HG03378 (cell line): ENCODE data around the gene FAM3D.

ENCODE experiments used
- ATAC-seq: cut with Tn5 transposase; IDR thresholded peaks from one replicate; pipeline ENCODE4 v1.9.1; 2021; ENCODE audit warnings: mild to moderate bottlenecking, moderate library complexity; ENCODE audit not compliant: unreplicated experiment

The FAM3D gene

DNA sequence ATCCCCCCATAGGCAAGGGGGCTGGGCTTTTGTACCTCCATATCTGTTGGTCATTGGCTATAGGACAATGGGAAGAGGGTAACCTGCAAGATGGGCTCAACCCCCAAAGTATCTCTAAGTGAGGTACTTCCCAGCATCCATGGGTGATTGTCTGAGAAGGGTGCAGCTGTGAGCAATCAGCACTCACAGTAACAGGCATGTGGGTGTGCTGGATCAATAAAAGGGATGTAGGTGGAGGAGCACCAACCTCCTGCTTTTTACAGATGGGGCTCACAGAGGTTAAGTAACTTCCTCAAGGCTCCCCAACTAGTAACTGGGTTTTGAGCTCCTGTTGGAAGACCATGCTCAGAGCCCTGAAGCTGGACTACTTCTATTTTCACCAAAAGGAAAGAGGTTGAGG is 63.0 kb downstream of the FAM3D start:
- no peak for ATAC-seq

DNA sequence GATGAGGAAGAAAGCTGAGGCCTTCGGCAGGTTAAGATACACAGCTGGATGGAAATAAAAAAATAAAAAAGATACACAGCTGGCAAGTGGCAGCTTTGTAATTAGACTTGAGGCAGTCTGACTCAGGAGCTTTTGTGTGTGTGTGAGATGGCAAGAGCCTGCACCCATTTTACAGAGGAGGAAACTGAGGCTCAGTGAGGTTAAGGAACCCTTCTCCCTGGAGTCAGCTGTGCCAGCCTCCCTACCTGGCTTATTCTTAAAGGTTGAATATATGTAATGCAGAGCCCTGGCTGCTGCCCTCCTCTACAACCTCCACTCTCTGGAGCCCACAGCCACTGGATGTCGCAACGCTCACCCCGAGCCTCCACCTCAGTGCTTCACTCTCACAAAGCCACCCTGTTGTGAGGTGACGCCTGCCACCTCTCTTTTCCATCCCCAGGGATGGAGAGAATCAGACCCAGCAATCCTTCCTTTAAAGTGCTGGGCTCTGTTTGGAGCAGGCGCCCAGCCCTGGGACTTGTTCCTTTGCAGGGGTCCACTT is 68.7 kb downstream of the FAM3D start:
- no peak for ATAC-seq

DNA sequence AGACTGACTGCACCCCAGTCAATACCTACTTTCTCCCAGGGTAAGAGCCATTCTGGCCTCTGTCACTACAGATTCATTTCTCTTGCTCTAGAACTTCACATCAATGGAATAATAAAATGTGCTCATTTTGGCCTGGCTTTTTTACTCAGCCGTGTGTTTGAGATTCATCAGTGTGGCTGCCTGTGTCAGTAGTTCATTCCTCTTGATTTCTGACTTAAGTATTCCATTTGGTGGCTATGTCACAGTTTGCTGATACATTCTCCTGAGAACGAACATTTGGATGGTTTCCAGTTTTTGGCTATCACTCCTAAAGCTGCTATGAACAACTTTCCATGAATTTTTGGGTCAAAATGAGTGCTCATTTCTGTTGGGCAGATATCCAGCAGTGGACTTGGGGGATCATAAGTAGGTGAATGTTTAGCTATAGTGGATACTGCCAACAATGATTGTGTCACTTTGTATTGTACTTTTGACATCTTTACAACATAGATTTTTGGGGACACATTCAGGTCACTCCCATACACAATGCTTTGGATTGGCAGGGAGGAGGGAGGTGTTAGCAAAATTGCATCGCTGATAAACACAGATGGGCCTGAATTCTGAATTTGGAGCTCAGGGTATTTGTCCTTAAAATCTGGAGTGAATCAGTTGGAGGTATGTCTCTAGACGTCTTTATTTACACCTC is 69.6 kb downstream of the FAM3D start:
- no peak for ATAC-seq

DNA sequence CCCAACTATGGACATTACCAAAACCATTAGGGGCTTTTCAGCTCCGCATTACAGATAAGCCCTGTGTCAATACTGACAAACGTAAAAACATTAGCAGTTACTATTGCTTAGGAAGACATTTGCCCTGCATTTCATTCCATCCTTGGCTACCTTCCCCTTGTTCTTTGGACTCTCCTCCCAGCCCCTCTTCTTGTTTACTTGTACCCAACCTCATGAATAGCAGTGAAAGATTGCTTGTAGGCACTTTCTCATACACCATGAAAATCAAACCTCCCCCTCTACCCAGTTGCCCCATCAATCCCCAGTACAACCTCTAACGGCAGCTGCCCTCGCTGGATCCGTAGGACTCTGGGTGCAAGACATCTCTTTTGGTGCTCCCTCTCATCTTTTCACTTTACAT is 72.5 kb downstream of the FAM3D start:
- ATAC-seq, result no peak

DNA sequence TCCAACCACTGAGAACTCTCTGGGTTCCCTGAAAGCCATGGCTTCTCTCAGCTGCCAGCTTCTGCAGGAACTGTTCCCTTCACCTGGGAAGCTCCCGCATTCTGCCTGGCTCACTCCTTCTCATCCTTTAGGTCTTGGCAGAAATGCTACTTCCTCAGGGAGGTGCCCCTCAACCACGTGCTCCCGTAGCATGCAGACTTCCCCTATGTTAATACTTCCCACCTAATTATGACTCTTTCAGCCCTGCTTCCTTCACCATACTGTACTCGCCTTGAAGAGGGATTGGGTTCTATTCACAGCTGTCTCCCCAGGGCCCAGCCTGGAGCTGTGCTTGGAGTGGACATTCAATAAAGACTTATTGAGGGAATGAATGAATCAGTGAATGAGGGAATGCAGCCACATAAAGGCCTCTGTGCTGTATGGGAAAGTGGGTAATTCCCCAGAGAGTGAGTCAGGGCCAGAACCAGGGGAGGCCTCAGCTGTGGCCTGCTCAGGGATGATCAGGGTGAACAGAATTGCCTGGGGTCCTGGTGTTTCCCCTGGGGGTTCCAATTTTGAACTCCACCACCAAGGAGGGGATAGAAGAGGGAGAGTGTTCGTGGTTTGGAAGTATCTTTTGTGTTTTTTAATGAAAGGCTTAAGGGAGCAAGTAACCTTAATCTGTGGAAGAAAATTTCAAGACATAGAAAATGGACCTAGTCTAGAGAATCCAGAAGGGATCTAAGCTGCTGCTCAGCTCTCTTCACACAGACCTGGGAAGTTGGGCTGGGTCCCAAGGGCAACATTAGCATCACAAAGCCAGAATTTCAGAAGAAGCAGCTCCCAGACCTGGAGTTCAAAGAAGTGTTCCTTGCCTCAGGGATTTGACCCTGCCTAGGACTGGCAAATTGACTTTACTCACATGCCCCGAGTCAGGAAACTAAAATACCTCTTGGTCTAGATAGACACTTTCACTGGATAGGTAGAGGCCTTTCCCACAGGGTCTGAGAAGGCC is 74.8 kb downstream of the FAM3D start:
- ATAC-seq, result no peak

DNA sequence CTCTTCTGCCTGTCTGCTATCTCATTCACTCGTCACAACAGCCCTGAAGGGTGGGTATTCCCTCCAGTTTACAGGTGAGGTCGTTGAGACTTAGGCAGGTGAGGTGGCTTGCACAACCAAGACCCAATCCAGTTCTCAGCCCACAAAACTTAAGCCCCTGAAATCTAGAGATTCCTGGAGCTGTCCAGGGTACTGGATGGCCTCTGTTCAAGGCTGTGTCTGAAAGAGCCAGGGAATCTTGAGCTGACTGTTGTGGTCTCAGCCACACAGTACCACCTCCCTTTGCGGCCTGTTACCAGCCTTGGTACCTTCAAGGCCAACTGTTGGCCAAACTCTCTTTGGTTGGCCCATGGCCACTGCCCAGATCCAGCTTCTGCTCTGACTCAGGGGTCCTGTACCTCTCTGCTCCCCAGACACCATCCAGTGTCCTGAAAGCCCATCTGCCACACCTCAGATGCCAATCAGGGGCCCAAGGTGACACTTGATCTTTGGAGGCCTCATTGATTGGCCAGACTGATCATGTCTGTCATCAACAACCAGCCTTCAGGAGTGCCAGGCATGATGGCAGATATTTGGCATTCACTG is 78.5 kb downstream of the FAM3D start:
- ATAC-seq, result no peak

DNA sequence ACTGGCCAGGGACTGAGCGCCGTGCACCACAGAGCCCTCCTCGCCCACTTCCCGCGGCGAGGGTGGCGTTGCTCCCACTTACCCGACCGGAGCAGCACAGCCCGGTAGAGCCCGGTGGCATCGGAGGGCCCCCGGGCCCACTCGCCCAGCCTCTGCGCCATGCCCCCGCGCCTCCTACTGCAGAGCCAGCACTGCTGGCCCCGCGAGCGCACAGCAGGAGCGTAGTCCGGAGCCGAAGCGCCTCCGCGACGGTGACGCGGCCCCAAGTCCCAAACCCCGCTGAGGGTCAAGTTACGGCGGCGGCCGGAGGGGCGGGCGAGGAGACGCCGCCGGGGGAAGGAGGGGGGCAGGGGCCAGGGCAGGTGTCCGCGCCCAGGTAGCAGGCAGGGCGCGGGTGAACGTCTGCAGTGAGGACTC is 79.8 kb downstream of the FAM3D start:
- no peak for ATAC-seq

DNA sequence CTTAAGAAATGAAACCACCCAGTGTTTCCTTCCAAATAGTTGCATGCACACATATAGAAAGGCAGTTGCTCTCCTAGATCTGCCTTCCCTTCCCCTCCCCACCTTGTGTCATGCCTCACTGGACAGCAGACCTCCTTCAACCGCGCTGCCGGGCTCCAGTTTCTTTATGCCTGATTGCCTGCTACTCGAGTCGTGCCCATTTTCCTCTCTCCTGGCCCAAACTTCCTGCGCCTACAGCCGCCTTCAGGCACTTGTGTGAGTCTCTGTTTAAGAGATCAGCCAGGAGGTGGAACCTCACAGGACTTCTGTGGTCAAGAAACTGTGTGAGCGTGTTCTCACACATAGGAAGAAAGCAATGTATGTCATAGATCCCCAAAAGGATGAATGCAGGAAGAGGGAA is 80.6 kb downstream of the FAM3D start:
- ATAC-seq, result no peak

DNA sequence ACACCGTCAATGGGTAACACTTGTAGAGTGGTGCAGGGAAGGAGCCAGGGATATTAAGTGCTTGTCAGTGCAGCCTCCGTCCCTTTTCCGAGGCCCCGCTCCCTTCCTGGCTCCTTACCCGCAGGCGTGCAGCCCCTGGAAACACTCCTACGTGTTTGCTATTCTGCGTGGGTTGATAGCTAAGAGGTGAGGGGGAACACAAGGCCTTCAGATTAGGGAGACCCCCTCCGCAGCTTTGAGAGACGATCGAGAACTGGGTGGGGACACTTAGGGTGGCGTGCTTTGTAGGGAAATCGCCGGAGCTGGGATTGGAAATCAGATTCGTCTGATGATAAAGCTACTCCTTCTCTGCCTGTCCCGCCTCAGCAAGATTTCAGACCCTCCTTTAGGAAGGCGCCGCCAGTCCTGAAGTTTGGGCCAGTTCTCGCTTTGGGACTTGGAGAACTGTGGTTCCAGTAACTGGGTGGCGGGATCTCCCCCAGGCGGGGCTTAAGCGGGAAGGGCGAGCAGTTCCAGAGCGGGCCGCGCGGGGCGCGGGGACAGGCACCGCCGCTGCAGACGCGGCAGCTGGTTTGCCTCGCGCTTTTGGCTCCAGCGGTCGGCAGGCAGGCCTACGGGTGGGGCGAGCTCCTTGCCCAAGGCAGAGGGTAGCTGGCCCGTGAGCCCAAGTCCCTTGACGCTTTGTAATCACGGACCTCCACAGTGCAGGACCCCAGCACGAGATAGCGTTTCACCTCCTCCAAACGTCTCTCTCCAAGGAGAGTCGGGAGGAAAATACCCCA is 81.4 kb downstream of the FAM3D start:
- peak; percentile 57 for ATAC-seq

DNA sequence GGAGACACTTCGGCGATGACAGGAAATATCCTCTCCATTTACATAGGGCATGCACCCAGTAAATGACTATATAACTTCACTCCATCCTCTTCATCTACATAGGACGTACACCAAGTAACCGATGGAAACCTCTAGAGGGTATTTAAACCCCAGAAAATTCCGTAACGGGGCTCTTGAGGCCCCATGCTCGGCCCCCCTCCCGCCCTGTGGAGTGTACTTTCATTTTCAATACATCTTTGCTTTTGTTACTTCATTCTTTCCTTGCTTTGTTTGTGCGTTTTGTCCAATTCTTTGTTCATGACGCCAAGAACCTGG is 81.9 kb downstream of the FAM3D start:
- ATAC-seq, result no peak
